CD4-positive, alpha-beta T cell treated with Interleukin-4 for 1 hour (primary cell): ENCODE results near the gene GALNT13.

Experiments used
- DNase-seq, 2 donors: peaks; one replicate each; pipeline ENCODE4 v3.0.0-alpha.2; 2020 to 2022

The GALNT13 gene

DNA sequence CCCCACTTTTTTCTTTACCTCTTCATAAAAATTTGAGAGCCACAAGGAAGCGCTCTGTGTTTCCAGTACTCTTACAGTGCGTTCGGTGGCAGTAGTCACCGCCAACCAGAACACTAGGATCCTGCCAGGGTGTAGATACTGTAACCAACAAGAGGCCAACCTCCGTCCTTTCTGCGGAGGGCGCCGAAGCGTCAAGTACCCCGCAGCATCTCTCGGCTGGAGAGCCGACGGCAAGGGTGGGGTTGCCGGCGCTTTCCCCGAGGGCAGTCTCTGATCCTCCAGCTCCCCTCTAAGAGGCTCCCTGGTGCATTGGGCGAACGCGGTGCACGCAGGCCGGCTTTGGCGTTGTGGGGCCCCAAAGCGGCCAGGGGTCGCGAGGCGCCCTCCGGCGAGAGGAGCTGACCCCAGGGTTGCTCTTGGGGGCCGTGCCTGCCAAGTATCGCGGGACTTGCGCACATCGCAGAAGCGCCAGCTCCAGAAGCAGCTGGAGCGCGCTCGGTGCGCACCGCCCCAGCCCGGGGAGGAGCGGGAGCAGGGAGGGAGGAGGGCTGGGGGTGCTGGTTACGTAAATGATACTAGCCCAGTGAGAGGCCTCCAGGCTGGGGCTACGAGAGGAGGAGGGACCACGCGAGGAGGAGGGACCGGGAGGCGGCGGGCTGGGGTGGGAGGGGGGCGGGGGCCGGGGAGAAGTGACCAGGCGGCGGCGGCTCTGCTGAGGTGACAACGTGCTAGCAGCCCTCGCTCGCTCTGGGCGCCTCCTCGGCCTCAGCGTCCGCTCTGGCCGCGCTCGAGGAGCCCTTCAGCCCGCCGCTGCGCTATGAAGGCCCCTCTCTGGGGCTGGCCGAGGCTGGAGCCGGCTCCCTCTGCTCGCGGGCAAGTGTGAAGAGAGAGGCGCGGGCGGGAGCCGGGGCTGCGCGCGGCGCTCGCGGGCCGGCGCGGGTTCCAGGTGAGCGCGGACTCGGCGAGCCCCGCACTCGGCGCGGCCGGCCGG lies at the start of gene GALNT13:
GALNT13 (plus strand) TSS at position 692 of the 991 bp plus-strand sequence.
- DNase-seq = no peak

DNA sequence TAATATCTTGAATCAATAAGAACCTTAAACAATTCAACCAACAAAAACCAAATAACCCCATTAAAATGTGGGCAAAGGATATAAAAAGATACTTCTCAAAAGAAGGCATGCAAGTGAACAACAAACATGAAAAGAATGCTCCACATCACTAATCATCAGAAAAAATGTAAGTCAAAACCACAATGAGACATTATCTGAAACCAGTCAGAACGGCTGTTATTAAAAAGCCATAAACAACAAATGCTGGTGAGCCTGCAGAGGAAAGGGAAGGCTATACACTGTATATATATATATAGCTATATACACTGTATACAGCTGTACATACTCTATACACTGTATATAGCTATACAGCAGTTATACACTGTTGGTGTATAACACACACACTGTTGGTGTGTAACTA lies 47.8 kb upstream of the GALNT13 start:
- DNase-seq = no peak

GRCh38 chr2:153828335-153828734 lies 43.4 kb upstream of the GALNT13 start:
- DNase-seq = no peak

DNA sequence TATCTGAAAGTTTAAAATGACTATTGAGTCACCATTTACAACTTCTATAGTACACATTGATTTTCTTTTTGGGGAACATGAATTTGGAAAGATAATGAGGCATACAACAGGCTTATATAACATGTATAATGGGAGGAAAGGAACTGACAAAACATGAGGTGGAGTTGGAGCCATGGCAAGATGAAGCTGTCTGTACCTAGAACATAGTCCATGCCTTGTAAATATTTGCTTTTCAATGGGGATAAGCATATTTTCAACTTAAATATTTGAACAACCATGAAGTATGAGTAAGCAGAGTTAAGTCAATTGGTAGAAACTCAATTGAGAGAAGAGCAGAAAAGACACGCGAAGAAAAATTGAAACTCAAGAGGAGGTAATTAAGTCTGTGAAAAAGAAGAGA lies 37.1 kb upstream of the GALNT13 start:
- no peak for DNase-seq

DNA sequence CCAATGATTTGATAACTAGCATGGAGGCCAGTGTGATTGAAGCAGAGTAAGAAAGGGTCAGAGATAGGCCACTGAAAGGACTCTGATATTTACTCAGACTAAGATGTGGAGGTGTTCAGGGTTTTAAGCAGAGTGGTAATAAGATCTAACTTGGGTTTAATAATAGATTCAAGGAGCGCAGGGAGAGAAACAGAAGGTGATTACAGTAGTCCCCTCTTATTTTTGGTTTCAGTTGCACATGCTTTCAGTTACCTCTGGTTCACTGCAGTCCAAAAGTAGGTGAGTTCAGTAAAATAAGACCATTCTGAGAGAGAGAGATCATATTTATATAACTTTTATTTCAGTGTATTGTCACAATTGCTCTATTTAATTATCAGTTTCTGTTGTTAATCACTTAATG lies 13.5 kb upstream of the GALNT13 start:
- no peak for DNase-seq

- DNase-seq = no peak
Measured at GRCh38 chr2:153864022-153864421, 7.7 kb upstream of the GALNT13 start.

DNA sequence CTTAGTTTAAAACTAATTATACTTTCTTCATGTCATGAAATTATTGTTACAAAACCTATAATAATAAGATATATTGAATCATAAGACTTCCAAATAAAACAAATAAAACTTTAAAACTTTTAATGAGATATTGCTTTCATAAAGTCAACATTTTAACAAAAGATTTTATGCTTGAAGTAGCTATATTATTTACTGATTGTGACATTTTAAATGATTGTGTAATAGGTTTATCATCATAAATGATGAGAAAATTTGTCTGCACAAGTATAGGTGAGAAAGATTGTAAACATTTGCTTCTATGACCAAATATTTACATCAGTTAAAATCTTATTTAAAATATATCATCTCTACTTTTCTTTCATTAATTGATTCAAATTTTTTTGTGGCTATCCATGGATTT lies 5.1 kb upstream of the GALNT13 start:
- no peak for DNase-seq

DNA sequence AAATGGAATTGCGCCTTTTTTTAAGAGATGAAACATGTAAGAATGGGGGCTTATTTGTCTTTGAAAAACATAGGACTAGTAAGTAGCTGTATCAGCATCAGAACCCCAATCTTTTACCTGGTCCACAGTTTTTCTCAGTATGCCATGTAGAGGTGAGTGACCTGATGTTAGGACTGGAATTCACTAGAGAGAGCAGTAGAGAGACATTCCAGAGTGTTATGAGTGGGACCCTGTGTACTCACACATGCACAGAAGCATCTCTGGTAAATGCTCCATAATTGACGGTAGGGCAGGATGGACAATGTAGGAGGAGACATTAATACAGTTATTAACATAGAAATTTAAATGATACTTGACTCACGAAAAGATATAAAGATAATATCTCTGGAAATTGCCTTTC lies 1.4 kb upstream of the GALNT13 start:
- no peak for DNase-seq

- no peak for DNase-seq
Measured at GRCh38 chr2:153872311-153873051, 759 bp downstream of the GALNT13 start.

GRCh38 chr2:153873052-153874048 lies 1.6 kb downstream of the GALNT13 start:
- no peak for DNase-seq

DNA sequence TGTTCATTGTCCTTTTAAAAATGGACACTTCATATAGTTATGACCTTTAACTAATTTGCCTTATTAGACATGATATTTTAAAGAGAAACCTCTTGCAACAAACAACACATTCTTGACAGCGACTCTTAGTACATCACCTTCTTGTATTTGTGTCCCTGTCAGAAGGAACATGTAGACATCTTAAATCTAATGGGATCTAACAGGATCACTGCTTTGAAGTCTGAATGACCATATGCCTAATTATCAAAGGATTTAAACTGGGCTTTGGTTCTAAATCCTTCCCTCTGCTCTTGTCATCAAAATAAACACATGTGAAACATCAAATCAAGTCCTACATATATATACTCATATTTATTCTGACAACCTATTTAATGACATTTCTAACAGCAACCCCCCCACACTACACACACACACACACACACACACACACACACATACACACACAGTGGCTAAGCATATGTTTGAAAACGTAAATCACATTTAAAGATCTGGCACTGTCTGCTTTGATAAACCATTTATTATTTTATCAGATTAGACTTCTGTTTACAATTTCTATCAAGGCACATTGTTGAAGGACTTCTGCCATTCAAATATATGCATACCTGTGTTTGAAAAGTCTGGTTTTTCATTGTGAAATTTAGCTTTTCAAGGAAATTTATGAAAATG lies 4.2 kb downstream of the GALNT13 start:
- DNase-seq = no peak

DNA sequence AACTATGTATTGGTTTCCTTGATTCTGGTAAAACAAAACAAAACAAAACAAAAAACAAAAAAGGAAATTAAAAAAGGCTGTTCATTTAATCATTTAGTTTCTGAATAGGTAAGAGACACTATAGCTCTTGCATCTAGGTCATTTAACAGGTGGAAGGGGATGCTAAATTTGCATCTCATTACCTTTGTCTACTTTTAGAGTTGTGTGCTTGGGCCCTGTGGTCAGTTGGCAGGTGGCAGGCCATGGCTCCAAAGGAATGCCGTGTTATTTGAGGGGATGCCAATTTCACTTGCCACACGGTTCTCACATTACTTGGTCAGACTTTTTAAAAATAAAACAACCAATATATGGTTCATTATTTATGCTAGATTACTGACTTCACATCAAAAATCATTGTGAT lies 9.2 kb downstream of the GALNT13 start:
- no peak for DNase-seq

DNA sequence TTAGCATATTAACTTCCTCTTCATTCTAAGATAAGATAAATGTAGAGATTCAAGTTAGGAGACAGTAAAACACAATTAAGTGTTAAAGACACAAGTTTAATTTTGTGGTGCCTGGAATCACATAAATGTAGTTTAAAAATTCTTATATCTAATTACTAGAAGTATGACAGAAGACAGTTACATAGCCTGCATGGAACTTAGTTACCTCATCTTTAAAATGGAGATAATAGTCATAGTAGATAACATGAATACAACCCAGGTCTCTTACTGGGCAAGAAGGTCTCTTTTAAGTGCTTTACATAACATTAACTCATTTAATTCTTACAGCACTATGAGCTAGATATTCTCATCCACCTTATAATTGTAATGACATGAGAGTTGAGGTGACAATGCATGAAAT lies 15.1 kb downstream of the GALNT13 start:
- no peak for DNase-seq

DNA sequence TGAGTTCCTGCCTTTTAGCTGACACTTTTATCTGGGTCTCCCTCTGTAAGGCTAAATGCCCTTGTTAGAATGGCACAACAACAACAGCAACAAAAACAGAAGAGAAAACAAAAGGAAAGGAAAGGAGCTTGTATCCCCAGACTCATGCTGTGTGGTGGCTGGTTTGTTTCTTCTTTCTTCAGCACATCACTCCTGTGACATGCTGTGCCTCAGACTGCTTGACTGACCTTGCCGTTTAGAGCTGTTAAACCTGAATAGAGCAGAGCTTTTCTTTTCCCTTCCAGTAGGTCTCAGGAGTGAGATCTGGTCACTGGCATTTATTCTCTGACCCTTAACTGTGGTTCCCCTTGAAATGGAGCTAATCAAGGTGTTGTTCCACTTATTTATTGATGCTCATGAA lies 18.9 kb downstream of the GALNT13 start:
- DNase-seq = no peak

DNA sequence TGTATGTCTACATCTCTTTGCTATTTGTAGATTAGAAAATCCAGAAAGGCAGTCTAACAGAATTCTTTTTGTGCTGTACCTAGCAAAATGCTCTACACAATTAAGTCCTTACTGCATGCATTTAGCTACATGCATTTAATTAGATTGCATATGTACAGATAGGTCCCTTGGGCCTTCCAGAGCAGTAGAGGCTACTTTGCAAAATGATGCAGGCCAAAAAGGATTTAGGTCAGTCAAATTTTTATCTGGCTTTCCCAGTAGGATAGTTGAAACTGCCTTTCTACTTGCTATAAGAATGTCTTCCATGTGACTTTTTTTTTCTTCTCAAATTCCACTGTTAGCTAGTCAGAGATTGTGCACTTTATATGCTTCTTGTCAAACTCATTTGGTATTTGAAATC lies 19.3 kb downstream of the GALNT13 start:
- no peak for DNase-seq

GRCh38 chr2:153912798-153913396 lies 41.2 kb downstream of the GALNT13 start:
- DNase-seq = no peak

DNA sequence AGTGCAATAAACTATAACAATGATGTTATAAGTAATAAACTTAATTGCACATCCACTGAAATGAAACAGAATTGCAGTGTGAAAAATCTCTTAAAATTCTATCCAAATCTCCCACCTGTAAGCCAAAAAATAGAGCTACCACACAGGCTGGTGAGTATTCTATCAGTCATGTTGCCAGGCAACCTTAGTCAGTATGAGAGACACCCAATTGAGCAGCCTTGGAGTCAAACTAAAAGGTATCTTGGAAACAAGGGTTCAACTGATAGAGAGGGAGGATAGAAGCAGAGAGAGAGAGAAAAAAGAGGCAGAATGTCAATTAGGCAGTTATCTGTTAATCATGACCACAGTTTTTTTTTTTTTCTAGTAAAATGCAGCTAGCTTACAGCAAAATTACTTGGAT lies 45.8 kb downstream of the GALNT13 start:
- DNase-seq = no peak

DNA sequence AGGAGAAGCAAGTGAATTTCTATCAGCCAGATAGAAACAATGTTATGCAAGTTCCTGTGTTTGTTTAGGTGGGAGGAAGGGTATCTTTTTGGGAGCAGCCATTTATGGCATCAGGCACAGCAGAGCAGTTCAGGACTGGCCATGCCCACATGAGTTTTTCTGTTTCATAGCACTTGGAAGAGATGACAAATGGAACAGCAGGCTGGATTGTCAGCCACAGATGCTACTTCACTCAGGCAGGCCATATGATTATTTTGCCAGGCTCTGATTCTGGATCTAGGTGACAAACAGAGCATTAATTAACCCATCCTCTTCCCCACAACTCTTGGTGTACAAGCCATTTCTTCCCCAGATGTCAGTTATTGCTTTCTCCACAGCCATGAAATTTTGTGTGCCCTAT lies 63.8 kb downstream of the GALNT13 start:
- DNase-seq = no peak

- DNase-seq = no peak
Measured at GRCh38 chr2:153939124-153939796, 67.5 kb downstream of the GALNT13 start.

DNA sequence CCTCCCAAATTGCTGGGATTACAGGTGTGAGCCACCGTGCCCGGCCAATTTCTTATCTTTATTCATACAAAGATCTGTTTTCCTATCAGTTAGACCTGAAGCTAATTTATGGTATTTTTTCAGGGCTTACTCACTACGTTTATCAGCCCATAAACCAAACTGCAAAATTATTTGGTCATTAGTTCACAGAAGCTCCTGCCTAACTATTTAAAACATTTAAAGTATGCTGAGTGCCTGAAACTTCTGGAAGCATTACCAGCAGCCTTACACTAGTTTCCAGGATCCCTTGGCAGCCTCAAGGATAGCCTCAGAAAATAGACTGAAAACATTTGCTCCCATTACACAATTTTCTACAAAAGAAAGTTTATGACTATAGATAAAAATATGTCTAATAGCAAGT lies 68.8 kb downstream of the GALNT13 start:
- DNase-seq = no peak

- no peak for DNase-seq
Measured at GRCh38 chr2:153944800-153945199, 73.1 kb downstream of the GALNT13 start.
